Esophagus squamous epithelium (tissue), 4 donors: ENCODE data around the gene C18orf54.

Source experiments
- POLR2A ChIP-seq, 4 donors: fragments of 450-650 bp; IDR thresholded peaks; one replicate each; pipeline ENCODE4 v1.6.1; 2017; ENCODE audit warnings: antibody characterized with exemption in 4 of 4, mild to moderate bottlenecking in 4 of 4, moderate library complexity in 3 of 4
- TF ChIP-seq, protein P1 (sequence below), 6 experiments: fragments of 450-650 bp in 4 of 6; fragments of 200-600 bp in 2 of 6; sonication (generic) in 2 of 6; IDR thresholded peaks; one replicate each; pipeline ENCODE4 v1.5.1; 2016 to 2019; ENCODE audit warnings: antibody characterized with exemption in 6 of 6, mild to moderate bottlenecking in 4 of 6, moderate library complexity in 4 of 6

DNA sequence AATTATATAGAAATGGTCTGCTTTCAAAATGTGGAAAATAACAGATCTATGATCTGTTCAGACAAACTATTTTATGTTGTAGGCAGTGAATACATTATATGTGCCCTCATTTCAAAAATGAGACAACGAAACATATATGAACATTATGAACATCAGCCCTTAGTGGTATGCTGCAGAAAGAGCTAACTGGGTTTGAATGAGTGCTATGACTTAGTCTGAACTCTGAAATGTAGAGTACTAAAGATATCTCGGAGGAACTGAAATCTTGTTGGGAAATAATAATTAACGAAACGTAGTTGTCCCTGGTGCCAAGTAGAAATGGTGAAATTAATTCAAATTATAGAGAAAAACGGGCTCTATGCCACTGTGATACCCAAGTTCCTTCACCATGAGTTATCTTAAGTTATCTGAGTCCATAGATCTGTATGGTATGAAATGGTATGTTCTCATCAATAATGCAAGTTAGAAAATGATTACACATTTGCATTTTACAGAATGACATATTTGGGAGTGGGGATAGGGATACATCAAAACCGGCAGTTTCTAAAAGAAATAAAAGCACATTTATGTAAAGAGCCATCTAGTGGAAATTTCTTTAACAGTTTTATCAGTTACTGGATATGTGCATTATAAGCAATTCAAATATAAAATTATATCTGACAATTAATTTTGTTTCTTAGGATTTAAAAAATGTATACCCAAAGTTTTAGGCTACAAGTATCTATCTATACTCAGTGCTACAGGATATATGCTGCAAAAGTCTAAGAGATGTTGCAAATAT lies 26.7 kb upstream of the C18orf54 start:
- TF ChIP-seq, protein P1, sequence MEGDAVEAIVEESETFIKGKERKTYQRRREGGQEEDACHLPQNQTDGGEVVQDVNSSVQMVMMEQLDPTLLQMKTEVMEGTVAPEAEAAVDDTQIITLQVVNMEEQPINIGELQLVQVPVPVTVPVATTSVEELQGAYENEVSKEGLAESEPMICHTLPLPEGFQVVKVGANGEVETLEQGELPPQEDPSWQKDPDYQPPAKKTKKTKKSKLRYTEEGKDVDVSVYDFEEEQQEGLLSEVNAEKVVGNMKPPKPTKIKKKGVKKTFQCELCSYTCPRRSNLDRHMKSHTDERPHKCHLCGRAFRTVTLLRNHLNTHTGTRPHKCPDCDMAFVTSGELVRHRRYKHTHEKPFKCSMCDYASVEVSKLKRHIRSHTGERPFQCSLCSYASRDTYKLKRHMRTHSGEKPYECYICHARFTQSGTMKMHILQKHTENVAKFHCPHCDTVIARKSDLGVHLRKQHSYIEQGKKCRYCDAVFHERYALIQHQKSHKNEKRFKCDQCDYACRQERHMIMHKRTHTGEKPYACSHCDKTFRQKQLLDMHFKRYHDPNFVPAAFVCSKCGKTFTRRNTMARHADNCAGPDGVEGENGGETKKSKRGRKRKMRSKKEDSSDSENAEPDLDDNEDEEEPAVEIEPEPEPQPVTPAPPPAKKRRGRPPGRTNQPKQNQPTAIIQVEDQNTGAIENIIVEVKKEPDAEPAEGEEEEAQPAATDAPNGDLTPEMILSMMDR (IDR thresholded peaks at IDR 0.05) = peak in 1 of 6 experiments; percentile 15
- TF ChIP-seq POLR2A (IDR thresholded peaks at IDR 0.05) = no peak
